Cardiac muscle cell (in vitro differentiated cells and primary cell): ENCODE measurements around the gene SORD. TPM values are rescaled to one million over a fixed set of nuclear protein-coding genes. Genes with fewer than 3 reads are reported as not detected.
"Not testable (repeated sequence)": the region's sequence is repeated elsewhere in the genome, so short reads cannot be mapped to it uniquely, and the experiment has no call there.

Experiments
- DNase-seq, 2 donors: peaks; one replicate each; pipeline versions ENCODE4 v3.0.0 to v3.0.0-alpha.2; 2010 to 2017; ENCODE audit warnings: low read depth in 1 of 2, low spot score in 1 of 2
- H3K27ac ChIP-seq: fragments of 200-600 bp; sonication (generic); 2 replicates; pipeline ENCODE4 v1.5.1; 2016
- H3K27me3 ChIP-seq: fragments of 200-600 bp; sonication (generic); 2 replicates; pipeline ENCODE4 v1.6.0; 2016; ENCODE audit warnings: control low read depth
- H3K36me3 ChIP-seq: fragments of 200-600 bp; sonication (generic); 2 replicates; pipeline ENCODE4 v1.5.1; 2016; ENCODE audit warnings: control low read depth
- H3K4me1 ChIP-seq: fragments of 200-600 bp; sonication (generic); 2 replicates; pipeline ENCODE4 v1.8.1; 2017; ENCODE audit warnings: low read depth, mild to moderate bottlenecking, mixed run types
- H3K4me3 ChIP-seq: fragments of 200-600 bp; sonication (generic); 2 replicates; pipeline ENCODE4 v1.5.1; 2016; ENCODE audit warnings: mild to moderate bottlenecking
- H3K9me3 ChIP-seq: fragments of 200-600 bp; sonication (generic); 2 replicates; pipeline ENCODE4 v1.5.1; 2017; ENCODE audit warnings: low read depth, mild to moderate bottlenecking, control low read depth
- polyA plus RNA-seq: library from polyadenylated mRNA; unstranded; fragments of >200 nt; fragmentation: Nextera tagmentation; extraction: Ambion mirVana; gene quantifications from 2 replicates; pipeline ENCODE4 v1.2.1, GENCODE V29; 2016
- total RNA-seq: library from RNA; depleted of rRNA; stranded (reverse); fragments of >200 nt; gene quantifications from 2 replicates; pipeline ENCODE4 v1.2.3, GENCODE V29; 2016
- TF ChIP-seq, protein P1 (sequence below): IDR thresholded peaks from 2 replicates; pipeline ENCODE4 v1.5.1; 2012; ENCODE audit warnings: low read depth, mild to moderate bottlenecking, low read length

The SORD gene
- total and polyA plus RNA-seq, 2 experiments from 2014 or later: 58.3 to 67.2 TPM

DNA sequence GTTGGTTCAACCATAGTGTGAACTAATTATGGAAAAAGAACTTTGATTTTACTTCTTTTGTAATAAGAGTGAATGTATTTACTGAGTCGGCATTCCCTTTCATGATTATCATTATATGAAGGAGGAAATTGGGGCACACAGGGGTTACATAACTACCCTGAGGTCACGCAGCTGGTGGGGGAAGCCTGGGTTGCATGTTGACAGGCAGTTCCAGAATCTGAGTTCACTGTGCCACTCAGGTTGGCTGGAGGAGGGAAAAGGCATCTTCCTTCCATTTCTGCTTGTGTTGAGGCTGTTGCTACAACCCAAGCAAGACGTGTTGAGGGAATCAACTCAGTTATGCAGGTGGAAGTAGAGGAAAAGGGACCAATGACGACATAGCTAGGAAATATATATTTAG is 11.1 kb downstream of the SORD start:
- H3K27ac ChIP-seq, H3K36me3 ChIP-seq, DNase-seq, H3K9me3 ChIP-seq, H3K4me3 ChIP-seq, H3K27me3 ChIP-seq, H3K4me1 ChIP-seq: not testable (repeated sequence)

DNA sequence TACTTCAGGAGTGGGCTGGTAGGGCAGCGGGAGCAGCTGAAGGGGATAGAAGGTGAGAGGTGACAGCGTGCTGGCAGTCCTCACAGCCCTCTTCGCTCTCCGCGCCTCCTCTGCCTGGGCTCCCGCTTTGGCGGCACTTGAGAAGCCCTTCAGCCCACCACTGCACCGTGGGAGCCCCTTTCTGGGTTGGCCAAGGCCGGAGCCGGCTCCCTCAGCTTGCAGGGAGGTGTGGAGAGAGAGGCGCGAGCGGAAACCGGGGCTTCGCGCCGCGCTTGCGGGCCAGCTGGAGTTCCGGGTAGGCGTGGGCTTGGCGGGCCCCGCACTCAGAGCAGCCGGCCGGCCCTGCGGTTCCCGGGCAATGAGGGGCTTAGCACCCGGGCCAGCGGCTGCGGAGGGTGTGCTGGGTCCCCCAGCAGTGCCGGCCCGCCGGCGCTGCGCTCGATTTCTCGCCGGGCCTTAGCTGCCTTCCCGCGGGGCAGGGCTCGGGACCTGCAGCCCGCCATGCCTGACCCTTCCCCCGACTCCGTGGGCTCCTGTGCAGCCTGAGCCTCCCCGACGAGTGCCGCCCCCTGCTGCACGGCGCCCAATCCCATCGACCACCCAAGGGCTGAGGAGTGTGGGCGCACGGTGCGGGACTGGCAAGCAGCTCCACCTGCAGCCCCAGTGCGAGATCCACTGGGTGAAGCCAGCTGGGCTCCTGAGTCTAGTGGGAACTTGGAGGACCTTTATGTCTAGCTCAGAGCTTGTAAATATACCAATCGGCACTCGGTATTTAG is 11.8 kb downstream of the SORD start:
- not testable (repeated sequence) for H3K27me3 ChIP-seq, H3K4me3 ChIP-seq, H3K4me1 ChIP-seq, DNase-seq, H3K36me3 ChIP-seq, H3K9me3 ChIP-seq
- peak overlapping the region; percentile 75 for H3K27ac ChIP-seq

DNA sequence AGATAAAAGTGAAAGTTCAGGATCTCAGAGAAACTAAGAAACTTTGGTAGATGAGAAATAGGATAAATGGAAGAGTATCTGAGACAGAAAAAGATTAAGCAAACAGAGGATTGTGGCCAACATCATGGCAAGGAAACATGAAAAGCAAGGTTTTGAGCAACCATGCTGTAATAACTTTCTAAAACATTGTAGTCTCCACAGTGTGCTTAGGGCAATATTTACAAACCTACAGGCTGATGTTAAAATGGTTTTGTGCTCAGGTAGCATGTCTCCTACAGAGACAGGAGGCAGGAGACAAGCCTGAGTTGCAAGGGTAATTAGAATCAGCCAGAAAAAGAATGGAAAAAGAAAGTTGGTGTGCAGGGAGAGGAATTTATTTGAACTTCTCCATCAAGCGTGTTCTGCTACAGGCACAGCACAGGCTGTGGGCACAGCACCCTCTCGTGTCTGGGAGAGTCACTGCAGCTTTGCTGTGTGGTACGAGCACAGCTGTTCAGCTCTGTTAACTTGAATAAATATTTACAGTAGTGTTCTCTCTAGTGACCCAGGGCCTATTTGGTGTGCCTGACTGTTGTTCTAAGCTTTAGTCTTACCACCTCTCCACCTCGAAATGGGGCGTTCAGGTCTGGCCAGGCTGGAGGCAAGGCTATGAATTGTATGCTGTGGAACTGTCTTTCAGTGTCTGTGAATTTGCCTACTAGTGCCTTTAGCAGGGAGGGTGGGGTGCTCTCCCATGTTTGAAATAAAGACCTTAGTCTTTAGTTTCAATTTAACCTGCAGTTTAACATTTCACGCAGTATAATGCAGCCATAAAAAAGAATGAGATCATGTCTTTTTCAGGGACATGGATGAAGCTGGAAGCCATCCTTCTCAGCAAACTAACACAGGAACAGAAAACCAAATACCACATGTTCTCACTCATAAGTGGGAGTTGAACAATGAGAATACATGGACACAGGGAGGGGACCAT is 14.1 kb downstream of the SORD start:
- not testable (repeated sequence) for H3K4me3 ChIP-seq, H3K27ac ChIP-seq, H3K27me3 ChIP-seq, H3K4me1 ChIP-seq, H3K36me3 ChIP-seq, H3K9me3 ChIP-seq
- DNase-seq: peak; percentile 70 to 77
- TF ChIP-seq, protein P1, sequence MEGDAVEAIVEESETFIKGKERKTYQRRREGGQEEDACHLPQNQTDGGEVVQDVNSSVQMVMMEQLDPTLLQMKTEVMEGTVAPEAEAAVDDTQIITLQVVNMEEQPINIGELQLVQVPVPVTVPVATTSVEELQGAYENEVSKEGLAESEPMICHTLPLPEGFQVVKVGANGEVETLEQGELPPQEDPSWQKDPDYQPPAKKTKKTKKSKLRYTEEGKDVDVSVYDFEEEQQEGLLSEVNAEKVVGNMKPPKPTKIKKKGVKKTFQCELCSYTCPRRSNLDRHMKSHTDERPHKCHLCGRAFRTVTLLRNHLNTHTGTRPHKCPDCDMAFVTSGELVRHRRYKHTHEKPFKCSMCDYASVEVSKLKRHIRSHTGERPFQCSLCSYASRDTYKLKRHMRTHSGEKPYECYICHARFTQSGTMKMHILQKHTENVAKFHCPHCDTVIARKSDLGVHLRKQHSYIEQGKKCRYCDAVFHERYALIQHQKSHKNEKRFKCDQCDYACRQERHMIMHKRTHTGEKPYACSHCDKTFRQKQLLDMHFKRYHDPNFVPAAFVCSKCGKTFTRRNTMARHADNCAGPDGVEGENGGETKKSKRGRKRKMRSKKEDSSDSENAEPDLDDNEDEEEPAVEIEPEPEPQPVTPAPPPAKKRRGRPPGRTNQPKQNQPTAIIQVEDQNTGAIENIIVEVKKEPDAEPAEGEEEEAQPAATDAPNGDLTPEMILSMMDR: peak; percentile 88

DNA sequence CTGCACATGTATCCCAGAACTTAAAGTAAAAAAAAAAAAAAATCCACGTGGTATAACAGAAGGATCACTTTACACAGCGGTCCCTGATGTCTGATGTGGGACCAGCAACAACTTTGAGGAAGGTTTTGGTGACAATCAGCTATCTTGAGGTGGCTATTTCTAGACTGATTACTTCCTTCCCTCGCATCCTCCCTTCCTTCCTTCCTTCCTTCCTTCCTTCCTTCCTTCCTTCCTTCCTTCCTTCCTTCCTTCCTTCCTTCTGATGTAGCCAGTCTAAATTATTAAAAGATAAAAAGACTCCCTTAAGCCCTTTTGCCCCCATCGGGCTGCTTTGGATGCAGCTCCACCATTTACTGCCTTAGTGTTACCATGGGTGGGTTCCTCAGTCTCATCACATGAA is 14.9 kb downstream of the SORD start:
- TF ChIP-seq, protein P1: no peak
- Histone ChIP-seq H3K27ac (no peak overlapping the region), H3K4me3 (no peak overlapping the region), H3K4me1 (peaks cover 3% of the 10 kb centered on the region), H3K27me3 (no peaks in the 10 kb centered on the region), H3K9me3 (no peaks in the 10 kb centered on the region), H3K36me3 (no peaks in the 10 kb centered on the region)
- no peak for DNase-seq

DNA sequence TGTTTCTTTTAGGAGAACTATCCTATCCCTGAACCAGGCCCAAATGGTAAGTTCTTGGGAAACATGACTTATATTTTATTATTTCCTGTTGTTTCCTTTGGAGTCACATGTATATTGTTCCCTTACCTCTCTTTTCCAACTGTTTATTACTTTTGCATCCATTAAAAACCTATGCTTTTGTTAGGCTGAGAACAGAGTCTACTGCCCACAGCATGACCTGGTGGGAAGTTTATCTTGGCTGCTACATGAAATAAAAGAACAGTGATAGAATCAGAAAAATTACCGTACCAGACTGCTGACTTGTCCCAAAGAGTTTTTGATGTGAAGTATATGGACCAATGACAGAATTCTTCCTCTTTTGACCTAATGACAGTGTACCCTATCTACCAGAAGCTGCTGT is 17.4 kb downstream of the SORD start:
- H3K9me3 ChIP-seq, H3K4me3 ChIP-seq, H3K36me3 ChIP-seq, H3K4me1 ChIP-seq, H3K27ac ChIP-seq, H3K27me3 ChIP-seq, DNase-seq: not testable (repeated sequence)

DNA sequence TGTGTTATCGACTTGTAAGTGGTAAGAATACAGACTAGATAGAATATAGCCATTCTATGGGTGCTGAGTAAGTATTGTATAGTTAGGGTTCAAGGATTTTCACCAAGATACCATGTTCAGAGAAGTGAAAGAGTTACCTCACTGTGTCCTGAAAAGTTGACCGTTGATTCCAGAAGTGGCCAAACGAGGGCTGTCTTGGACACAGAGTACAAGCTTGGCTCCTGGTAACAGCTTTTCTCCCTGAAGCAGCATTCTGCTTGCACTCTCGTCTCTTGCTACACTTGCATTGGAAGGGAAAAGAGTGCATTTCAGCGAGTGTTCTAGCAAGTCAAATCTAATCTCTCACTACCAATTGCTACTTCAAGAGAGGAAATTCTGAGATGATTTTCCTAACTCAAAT is 18.5 kb downstream of the SORD start:
- H3K9me3 ChIP-seq, H3K4me1 ChIP-seq, H3K27ac ChIP-seq, H3K27me3 ChIP-seq, H3K36me3 ChIP-seq, H3K4me3 ChIP-seq: not testable (repeated sequence)
- peak in 1 of 2 donors; percentile 34 for DNase-seq

DNA sequence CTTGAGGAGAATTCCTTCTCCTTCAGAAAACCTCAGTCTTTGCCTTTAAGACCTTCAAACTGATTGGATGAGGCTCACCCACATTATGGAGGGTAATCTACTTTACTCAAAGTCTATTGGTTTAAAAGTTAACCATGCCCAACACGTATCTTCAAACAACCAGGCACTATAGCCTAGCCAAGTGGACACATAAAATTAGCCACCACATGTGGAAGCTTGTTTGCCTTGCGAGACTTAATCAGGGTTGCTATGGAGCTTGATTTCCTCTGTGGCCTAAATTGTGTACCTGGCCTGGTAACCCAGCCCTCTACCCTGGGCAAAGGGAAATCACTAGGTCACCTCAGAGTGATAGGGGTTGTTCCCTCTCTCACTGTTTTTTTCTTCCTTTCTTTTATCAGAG is 19.9 kb downstream of the SORD start:
- H3K27me3 ChIP-seq, H3K4me3 ChIP-seq, H3K4me1 ChIP-seq, H3K36me3 ChIP-seq, H3K9me3 ChIP-seq, DNase-seq, H3K27ac ChIP-seq: not testable (repeated sequence)

DNA sequence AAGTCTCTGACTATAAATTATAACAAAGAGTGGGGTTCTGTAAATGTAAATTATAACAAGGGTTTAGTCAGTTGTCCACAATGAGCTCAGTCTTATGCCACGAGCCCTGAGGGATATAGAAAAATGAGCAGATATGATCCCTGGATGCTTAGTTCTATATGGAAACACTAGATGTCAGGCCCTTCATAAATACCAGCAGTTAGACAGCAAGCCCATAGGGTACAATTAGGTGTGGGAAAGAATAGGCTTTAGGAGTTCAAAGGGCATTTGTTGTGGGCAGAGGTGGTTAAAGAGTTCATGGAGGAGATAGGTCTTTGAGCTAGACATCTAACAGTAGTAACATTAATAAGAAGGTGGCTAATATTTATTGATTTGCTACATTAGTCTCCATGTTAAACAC is 21.3 kb downstream of the SORD start:
- not testable (repeated sequence) for H3K27ac ChIP-seq, H3K36me3 ChIP-seq, H3K4me1 ChIP-seq, H3K9me3 ChIP-seq, DNase-seq, H3K27me3 ChIP-seq, H3K4me3 ChIP-seq

DNA sequence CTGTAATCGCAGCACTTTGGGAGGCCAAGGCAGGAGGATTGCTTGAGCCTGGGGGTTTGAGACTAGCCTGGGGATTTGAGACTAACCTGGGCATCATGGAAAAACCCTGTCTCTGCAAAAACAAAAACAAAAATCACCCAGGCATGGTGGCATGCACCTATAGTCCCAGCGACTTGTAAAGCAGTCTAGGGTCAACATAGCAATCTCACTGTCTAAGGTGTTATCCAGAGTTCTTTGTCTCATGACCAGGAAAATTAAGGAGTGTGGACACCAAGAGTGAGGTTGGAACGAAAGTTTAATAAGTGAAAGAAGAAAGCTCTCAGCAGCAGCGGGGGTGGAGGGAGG is 25.4 kb downstream of the SORD start:
- H3K27ac ChIP-seq: peak overlapping the region; percentile 42
- not testable (repeated sequence) for H3K4me1 ChIP-seq, H3K27me3 ChIP-seq, H3K9me3 ChIP-seq, H3K4me3 ChIP-seq, DNase-seq, H3K36me3 ChIP-seq
